Fibroblast of the aortic adventitia (primary cell): ENCODE measurements around the gene DNAJB2. TPM values are rescaled to one million over a fixed set of nuclear protein-coding genes. Genes with fewer than 3 reads are reported as not detected.
A peak's percentile ranks its signal among the peaks of the same experiment; 100 is the strongest.

ENCODE experiments used
- DNase-seq: peaks from one replicate; pipeline ENCODE4 v3.0.0-alpha.2; 2010; ENCODE audit warnings: low read depth
- H3K4me3 ChIP-seq: 2 replicates; pipeline ENCODE4 v1.5.1; 2011; ENCODE audit warnings: low read depth, mild to moderate bottlenecking, control low read depth, low read length, moderate library complexity
- total RNA-seq: library from RNA; depleted of rRNA; stranded (reverse); fragments of >200 nt; gene quantifications from 2 replicates; pipeline ENCODE4 v1.2.3, GENCODE V29; 2012; ENCODE audit warnings: low replicate concordance
- TF ChIP-seq, protein P1 (sequence below): IDR thresholded peaks from 2 replicates; pipeline ENCODE4 v1.5.1; 2011; ENCODE audit warnings: mild to moderate bottlenecking, low read length, control low read depth, inconsistent platforms; ENCODE audit not compliant: insufficient read depth

The DNAJB2 gene
- total RNA-seq, 1 donor = 28.0 TPM

DNA sequence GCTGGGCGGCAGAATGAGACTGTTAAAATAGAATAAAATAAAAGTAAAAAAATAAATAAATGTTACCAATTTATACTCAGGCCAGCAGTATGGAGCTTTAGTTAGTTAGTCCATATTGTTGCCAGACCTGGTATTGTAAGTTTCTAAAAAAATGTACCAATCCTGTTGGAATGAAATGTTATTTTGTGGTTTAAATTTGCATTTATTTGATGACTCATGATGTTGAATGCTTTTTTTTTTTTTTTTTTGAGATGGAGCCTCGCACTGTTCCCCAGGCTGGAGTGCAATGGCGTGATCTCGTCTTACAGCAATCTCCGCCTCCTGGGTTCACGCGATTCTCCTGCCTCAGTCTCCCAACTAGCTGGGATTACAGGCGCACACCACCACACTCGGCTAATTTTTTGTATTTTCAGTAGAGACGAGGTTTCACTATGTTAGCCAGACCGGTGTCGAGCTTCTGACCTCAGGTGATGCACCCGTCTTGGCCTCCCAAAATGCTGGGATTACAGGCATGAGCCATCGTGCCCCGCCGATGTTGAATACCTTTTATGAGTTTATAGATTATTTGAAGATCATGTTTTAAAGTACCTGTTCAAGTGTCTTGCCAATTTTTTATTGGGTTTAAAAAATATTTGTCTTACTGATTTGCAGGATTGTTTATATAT lies 35.8 kb downstream of the DNAJB2 start:
- H3K4me3 ChIP-seq = no peak overlapping the region
- TF ChIP-seq, protein P1, sequence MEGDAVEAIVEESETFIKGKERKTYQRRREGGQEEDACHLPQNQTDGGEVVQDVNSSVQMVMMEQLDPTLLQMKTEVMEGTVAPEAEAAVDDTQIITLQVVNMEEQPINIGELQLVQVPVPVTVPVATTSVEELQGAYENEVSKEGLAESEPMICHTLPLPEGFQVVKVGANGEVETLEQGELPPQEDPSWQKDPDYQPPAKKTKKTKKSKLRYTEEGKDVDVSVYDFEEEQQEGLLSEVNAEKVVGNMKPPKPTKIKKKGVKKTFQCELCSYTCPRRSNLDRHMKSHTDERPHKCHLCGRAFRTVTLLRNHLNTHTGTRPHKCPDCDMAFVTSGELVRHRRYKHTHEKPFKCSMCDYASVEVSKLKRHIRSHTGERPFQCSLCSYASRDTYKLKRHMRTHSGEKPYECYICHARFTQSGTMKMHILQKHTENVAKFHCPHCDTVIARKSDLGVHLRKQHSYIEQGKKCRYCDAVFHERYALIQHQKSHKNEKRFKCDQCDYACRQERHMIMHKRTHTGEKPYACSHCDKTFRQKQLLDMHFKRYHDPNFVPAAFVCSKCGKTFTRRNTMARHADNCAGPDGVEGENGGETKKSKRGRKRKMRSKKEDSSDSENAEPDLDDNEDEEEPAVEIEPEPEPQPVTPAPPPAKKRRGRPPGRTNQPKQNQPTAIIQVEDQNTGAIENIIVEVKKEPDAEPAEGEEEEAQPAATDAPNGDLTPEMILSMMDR = no peak
- DNase-seq = no peak

DNA sequence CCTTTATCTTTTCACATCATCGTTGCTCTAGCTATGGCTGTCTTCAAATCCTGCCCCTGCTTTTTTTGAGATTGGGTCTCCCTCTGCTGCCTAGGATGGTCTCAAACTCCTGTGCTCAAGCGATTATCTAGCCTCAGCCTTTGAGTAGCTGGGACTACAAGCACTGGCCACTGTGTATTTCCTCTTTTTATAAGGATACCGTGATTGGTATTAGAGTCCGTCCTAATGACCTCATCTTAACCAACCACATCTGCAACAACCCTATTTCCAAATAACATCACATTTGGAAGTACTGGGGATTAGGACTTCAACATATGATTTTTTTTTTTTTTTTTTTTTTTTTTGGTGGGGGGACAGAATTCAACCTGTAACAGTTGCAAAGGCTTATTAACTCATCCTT lies 44.3 kb downstream of the DNAJB2 start:
- DNase-seq = no peak
- TF ChIP-seq, protein P1 = no peak
- H3K4me3 ChIP-seq = no peak overlapping the region

DNA sequence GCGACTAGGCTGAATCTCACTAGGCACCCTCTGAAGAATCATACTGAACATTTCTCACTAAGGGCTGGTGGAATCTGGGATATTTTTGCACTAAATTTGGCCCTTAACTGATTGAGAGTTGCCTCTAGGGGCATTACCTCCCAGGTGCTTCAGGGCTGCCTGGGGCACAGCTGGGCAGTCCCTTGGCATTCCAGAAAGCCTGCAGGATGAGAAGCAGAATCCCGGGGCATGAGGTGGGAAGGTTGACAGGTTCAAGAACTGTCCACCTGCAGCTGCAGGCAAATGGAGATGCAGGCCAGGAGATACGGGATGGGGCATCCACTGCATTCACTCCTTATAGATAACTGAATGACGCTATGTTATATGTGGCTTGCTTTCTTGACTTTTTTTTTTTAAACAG lies 46.0 kb downstream of the DNAJB2 start:
- TF ChIP-seq, protein P1 = no peak
- no peak overlapping the region for H3K4me3 ChIP-seq
- DNase-seq = no peak

DNA sequence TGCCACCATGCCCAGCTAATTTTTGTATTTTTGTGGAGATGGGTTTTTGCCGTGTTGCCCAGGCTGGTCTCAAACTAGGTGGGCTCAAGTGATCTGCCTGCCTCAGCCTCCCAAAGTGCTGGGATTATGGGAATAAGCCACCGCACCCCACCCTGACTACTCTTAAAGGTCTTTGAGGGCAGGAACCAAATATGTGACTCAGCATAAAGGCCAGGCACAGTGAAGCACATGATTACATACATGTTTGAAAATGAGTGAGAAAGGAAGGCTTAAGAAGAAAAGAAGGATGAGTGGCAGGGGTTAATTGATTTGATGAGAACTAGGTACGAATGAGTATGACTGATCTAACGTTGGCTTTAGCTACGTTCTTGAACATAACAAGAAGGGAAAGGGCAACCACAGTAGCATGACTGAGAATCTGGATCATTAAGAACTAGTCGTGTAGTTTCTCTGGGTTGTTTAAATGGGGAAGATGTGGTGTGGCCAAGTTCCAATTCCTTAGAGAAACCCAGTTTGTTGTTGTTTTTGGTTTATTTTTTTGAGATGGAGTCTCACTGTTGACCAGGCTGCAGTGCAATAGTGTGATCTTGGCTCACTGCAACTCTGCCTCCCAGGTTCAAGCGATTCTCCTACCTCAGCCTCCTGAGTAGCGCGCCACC lies 46.6 kb downstream of the DNAJB2 start:
- no peak overlapping the region for H3K4me3 ChIP-seq
- TF ChIP-seq, protein P1 = no peak
- DNase-seq = no peak

GRCh38 chr2:219327719-219328118 lies 48.6 kb downstream of the DNAJB2 start:
- DNase-seq = no peak

GRCh38 chr2:219331560-219332213 lies 52.5 kb downstream of the DNAJB2 start:
- DNase-seq = peak; percentile 32
- H3K4me3 ChIP-seq = no peak overlapping the region
- TF ChIP-seq, protein P1 = no peak

More at GRCh38 chr2:219327719-219328118, 48.6 kb downstream of the DNAJB2 start:
- no peak overlapping the region for H3K4me3 ChIP-seq
- TF ChIP-seq, protein P1 = no peak
